ENCODE measurements around the gene SPRYD4.
"Not testable (repeated sequence)": the region's sequence is repeated elsewhere in the genome, so short reads cannot be mapped to it uniquely, and the experiment has no call there.

Gene SPRYD4

DNA sequence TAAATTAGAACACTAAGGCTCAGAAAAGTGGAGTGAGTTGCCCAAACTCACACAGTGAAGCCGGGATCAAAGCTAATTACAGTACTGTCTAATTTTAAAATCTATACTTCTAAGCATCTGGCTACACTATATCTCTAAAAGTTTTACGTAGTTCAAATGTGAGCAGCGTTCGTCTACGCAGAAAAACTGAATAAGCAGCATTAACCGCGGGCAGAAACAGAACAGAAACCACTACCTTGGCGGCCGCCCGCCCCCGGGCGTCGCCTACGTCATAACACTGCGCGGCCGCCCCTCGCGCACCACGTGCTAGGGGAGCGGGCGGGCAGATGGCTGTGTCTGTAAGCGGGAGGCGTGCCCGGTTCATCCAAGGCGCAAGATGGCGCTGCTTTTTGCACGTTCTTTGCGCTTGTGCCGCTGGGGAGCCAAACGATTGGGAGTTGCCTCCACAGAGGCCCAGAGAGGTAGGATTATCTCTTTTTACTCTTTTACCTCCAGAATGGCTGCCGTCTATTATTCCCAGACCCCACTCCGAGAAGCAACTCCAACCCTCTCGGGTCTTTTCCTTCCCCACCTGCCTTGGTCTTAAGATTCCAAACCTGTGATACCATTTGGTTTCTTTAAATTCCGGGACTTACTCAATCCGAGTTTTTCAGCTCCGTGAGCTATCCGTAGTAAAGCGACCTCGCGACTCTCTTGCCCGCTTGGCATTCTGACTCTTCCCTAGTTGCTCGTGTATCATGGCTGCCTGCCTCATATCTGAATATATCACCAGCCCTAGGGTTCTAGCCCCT is at the start of gene SPRYD4:
SPRYD4 (plus strand) TSS at position 363 of the 791 bp plus-strand sequence; CDS start at position 377, 14 bp downstream.
- DNase-seq (ENCODE audit: low read depth in 2 of 2) = peak; percentile 86 to 87

DNA sequence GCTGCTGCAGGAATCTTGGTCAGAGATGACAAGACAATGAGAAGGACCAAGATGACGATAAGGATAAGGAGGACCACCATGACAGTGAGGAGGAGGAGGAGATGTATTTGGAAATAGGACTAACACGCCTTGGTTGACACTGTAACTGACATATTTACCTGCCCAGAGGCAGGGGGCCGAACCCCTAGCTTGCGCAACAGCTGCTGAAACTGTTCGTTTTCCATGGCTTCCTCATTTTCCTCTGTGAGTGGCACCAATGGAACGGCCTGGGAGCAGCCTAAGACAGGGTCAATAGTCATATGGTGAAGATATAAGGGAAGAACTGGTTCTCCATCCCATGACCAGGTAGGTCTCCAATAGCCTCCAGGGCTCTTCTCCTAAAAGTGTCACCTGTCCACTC is 48.0 kb upstream of the SPRYD4 start:
- DNase-seq (ENCODE audit: low read depth in 2 of 2) = no peak

DNA sequence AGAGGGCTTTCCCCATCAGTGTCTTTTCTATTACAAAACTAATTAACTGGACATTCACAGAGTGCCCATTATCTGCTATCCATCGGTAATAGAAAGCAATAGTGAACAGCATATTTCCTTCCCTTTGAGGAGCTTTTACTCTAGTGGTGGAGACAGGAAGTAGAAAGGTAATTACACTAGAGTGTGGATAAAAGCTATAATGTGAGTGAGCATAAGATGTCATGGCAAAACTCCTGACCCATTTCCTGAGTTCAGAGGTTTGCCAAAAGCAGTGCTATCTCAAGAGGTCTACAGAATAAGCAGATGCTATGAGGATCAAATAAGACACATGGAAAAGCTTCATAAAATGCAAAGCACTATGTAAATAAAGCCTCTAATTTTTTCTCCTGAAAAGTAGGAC is 43.2 kb upstream of the SPRYD4 start:
- DNase-seq (ENCODE audit: low read depth in 2 of 2) = no peak

DNA sequence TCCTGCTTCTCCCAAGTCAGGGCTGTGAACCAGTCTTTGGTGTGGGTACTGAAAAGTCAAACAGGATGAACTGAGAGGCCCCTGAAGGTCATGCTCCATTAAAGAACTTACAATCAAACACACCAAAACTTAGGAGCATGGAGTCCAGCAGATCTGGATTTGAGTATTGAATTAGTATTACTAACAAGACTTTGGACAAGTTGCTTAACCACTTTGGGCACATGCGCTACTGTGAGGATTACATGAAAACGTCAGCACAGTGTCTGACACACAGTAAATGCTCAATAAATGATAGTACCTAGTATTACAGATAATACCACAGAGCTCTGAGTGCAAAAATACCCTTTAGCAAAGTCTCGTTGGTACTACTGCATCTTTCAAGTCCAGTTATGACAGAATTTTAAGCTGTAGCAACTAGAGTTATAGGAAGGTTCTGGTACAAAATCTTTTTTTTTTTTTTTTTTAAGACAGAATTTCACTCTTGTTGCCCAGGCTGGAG is 42.4 kb upstream of the SPRYD4 start:
- no peak for DNase-seq (ENCODE audit: low read depth in 2 of 2)

DNA sequence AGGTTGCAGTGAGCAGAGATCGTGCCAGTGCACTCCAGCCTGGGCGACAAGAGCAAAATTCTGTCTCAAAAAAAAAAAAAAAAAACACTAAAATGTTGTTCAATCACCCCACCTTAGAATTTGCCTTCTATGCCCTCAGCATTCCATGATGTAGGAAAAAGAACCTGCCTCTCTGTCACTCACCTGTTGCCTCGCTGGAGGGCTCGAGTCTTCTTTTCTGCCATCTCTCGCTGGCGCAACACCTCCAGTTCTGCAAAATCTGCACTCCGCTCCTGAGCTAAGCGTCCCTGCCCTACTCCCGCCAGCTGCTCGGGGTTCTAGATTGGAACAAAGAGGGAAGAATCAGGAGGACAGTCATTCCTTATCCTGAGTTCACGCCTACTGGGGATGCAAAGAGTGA is 37.1 kb upstream of the SPRYD4 start:
- no peak for DNase-seq (ENCODE audit: low read depth in 2 of 2)

DNA sequence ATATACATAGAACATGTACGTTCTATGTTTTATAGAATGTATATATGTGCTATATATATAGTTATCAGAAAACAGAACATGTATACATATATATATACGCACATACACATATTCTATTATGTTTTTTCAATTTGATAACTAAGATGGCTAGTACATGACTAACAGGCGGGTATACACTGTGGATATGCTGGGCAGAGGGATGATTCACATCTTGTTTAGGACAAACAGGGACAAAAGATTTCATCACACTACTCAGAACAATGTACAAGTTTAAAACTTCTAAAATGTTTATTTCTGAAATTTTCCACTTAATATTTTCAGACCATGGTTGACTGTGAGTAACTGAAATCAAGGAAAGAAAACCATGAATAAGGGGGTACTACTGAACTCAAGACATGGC is 36.5 kb upstream of the SPRYD4 start:
- no peak for DNase-seq (ENCODE audit: low read depth in 2 of 2)

DNA sequence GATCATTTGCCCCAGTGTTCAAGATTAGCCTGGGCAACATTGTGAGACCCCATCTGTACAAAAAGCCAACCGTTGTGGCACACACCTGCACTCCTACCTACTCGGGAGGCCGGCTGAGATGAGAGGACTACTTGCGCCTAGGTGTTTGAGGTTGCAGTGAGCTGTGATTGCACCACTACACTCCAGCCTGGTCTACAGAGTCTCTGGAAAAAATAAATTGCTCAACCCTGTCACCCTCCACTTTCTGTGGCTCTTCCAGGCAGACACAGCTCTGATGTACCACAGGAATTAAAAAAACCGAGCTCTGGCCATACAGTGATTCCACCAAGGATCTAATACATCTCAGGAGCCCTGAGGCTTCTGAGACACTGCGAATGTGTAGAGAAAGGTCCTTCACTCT is 33.5 kb upstream of the SPRYD4 start:
- no peak for DNase-seq (ENCODE audit: low read depth in 2 of 2)

DNA sequence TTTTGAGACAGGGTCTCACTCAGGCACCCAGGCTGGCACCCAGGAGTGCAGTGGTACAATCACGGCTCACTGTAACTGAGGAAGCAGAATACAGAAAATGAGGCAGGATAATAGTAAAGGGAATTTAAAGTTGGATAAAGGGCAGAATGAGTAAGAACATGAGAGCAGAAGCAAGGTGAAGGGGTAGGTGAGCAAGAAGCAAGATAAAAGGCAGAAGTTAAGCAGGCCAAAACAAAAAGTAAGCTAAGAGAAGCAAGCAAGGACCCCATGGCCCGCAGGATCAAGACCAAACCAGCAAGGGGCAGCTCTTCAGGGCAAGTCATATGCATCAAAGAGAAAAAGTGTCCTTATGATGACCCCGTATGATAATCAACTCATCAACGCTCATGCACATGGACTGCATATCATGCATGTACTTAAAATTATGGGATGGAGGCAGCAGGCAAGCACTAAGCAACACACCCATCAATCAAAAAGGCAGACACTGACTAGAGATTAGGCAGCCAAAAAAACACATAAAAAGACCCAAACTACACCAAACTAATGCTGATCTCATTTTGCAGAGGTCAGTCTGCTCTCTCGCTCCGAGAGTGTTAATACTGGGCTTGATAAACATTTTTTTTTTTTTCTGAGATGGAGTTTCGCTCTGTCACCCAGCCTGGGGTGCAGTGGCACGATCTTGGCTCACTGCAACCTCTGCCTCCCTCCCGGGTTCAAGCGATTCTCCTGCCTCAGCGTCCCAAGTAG is 30.8 kb upstream of the SPRYD4 start:
- no peak for DNase-seq (ENCODE audit: low read depth in 2 of 2)

DNA sequence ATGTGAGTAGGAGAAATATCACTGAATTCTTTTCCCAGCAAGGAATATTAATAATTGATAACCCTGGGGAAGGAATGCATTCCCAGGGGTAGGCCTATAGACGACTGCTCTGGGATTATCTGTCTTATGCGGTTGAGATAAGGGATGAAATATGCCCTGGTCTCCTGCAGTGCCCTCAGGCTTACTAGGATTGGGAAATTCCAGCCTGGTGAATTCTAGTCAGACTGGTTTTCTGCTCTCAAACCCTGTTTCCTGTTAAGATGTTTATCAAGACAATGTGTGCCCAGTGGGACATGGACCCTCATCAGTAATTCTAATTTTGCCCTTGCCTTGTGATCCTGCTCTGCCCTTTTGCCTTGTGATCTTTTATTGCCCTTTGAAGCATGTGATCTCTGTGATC is 25.2 kb upstream of the SPRYD4 start:
- DNase-seq (ENCODE audit: low read depth in 2 of 2) = not testable (repeated sequence)

DNA sequence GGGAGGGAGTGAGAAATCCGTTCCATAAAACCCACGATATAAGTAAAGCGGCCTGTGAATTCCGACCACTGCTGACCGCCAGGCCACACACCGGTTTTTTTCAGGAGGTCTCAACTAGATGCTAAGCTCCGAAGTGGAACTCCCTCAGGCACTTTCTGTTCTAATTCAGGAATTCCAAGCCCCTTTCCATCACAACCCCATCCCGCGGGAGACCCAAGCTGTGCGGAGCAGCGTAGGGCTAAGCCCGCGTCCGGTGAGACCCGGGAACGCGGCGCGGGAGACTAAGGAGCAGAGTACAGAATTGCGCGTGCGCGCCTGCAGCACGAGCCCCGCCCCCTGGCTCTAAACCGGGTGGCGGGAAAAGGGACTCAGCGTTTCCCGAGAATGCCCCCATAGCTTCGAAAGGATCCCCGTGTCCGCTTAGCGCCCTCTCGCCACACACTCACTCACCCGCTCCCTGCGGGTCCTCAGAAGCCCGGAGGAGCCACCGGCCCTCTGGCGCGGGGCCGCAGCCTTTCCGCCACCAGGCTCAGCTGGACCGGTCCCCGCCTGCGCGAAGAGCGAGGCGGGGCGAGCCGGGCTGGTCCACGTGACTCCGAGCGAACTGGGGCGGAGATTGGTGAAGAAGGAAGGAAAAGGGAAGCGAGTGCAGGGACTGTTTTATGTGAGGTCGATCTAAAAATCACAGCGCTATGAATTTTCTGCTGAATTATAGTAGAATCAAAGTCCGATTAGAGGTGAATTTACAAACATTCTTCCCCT is 19.3 kb upstream of the SPRYD4 start, which contains the start of gene TIMELESS:
TIMELESS (minus strand) TSS at position 567 of the 762 bp plus-strand sequence. CDS start 15,256 bp downstream, outside the sequence.
- DNase-seq (ENCODE audit: low read depth in 2 of 2) = peak; percentile 83 to 84

DNA sequence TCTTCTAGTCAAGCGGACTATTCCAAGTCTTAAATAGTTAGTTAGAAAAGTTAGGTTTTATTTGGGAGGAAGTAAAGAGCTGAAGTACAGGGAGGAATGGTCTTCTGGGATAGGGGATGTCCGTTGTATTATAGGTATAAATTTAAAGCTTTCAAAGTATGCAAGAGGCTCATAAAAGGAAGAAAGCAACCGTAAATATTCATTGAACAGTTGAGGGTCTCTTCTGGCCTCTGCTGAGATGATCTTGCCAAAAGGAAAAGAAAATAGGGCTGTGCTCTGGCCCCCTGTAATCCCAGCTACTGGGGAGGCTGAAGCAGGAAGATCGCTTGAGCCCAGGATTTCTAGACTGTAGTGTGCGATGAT is 18.8 kb upstream of the SPRYD4 start:
- DNase-seq (ENCODE audit: low read depth in 2 of 2) = no peak

DNA sequence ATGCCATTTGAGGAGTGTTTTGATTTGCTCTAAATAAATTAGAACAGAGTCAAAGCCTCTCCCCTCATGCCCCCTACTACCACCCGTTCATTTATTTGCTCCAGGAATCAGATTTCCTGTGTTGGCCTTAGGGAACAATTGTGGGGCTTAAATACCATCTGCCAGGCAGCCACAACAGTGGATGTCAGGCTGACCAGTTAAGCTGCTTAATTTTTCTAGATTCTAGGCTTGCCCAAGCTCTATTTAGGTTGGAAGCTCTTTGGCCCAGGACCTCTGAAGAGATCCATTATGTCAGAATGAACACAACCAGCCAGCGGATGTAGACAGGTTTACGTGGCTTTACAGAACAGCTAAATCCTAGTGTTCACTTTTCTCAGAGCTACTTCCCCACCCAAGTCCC is 18.1 kb upstream of the SPRYD4 start:
- no peak for DNase-seq (ENCODE audit: low read depth in 2 of 2)

DNA sequence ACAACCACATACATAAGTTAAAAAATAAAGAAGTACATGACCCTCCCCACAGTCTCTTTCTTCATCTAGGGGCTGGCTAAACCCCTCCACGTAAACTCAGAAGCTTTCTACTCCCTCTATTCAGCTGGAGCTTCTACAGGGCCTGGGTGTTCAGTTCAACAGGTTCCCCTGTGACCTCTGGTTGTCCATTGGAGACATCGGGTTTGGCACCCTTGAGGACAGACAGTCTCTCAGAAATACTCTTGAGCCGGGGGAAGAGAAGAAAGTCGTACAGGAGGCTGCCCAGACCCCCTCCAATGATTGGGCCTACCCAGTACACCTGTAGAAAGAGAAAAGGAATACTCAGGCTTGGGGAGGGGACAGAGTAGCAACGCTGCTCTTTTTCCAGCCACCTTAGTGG is 17.2 kb upstream of the SPRYD4 start:
- no peak for DNase-seq (ENCODE audit: low read depth in 2 of 2)

DNA sequence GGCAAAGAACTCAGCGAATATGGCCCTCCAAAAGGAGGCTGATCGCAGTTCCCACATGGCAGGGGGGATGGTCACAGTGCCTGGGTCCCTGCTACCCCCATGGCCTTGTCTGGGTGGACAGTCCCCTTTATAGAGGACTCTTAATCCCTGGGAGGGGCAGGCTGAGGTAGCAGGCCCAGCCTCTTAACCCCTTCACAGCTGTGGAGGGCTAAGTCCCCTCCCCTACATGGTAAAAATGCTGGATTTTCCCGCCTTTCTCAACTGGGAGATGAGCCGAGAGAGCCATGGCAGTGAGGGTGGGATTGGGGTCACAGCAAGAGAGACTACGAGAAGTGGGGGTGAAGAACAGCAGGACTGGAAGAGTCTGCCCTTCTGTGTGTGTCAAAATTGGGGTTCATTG is 13.8 kb upstream of the SPRYD4 start, which contains the start of gene MIP:
MIP (minus strand) TSS at position 101 of the 400 bp plus-strand sequence; CDS start at position 57, 44 bp downstream.
- no peak for DNase-seq (ENCODE audit: low read depth in 2 of 2)

DNA sequence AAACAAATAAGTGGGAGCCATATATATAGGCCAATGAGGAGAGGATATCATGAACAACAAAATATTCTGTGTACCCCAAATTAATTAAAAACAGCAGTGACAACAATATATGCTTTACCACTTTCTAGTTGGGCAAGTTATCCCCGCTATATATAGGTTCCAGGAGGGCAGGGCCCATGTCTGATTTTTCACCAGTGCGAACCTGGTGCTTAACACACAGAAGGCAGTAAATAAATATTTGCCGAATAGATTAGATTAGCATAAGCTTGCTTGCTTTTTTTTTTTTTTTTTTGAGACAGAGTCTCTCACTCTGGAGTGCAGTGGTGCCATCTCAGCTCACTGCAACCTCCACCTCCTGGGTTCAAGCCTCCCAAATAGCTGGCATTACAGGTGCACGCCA is 10.6 kb upstream of the SPRYD4 start:
- DNase-seq (ENCODE audit: low read depth in 2 of 2) = no peak

DNA sequence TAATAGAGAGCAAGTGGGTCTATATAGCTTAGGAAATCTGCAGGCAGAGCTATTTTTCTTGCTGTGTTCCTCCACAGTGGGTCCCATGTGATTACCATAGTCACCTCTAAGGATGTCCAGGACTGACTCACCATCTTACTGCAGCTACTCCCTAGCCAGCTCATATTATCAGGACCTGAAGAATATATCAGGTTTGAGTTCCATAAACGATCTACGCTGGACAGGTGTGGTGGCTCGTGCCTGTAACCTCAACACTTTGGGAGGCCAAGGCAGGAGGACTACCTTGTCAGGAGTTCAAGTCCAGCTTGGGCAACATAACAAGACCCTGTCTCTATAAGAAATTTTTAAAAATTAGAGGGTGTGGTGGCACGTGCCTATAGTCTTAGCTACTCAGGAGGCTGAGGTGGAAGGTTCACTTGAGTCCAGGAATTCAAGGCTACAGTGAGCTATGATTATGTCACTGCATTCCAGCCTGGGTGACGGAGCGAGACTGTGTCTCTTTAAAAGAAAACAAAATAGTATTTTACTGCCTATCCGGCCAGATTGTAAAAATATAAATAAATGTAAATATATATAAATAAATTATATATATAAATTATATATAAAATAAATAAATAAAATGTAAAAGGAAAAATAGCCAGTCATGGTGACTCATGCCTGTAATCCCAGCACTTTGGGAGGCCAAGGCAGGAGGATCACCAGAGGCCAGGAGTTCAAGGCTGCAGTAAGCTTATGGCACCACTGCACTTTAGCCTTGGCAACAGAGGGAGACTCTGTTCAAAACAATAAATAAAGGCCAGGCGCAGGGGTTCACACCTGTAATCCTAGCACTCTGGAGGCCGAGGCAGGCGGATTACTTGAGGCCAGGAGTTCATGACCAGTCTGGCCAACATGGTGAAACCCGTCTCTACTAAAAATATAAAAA is 6.9 kb upstream of the SPRYD4 start:
- DNase-seq (ENCODE audit: low read depth in 2 of 2) = no peak

DNA sequence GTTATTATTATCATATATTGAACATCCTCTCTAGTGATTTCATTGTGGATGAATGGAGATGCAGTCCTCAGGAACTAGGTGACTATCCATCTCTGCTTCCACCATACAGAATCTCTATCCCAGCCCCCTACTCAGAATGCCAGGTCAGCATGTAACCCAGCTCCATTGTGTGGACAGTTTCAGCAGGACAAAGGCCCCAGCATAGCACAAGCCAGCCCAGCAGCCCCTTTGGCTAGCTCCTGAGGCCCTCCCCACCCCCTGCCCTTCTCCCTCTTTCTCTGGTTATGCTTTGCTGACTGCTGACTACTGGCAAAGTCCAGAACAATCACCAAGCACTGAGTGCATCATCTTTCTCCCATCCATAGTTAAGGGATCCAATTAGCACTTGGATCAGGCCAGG is 5.8 kb upstream of the SPRYD4 start:
- DNase-seq (ENCODE audit: low read depth in 2 of 2) = no peak

DNA sequence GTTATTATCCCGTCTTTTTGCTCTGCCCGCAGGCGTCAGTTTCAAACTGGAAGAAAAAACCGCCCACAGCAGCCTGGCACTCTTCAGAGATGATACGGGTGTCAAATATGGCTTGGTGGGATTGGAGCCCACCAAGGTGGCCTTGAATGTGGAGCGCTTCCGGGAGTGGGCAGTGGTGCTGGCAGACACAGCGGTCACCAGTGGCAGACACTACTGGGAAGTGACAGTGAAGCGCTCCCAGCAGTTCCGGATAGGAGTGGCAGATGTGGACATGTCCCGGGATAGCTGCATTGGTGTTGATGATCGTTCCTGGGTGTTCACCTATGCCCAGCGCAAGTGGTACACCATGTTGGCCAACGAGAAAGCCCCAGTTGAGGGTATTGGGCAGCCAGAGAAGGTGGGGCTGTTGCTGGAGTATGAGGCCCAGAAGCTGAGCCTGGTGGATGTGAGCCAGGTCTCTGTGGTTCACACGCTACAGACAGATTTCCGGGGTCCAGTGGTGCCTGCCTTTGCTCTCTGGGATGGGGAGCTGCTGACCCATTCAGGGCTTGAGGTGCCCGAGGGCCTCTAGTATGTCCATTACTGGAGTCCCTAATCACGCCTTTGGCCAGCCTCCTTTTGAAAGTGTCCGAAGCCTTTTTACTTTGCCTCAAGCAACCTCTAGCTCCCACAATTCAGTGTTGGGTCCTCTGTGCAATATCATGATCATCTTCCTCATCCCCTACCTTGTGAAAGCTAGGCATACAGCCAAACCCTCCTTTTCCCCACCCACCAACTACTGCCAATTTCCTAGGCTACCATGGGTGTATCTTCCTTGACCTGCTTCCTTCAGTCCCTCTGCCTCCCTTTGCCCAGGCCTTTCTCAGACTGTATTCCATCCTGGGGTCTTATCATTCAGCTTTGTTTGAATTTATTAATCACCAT is 891 bp downstream of the SPRYD4 start:
- DNase-seq (ENCODE audit: low read depth in 2 of 2) = no peak

DNA sequence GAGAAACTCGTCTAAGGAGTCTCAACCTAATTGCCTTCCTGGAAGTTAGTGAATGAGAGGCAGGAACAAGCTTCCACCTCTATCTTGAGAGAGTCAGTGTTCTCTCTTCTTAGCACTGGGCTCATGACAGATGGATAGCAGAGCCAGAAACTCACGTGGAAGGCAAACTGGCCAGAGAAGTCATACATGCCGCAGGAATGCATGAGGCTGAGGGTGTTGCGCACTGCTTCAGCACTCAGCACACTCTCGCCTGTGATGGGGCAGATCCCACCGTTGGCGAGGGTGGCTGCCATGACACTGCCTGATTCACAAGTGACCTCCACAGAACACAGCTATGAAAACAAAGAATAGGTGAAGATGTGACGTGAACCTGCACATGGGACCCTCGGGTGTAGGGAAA is 6.0 kb downstream of the SPRYD4 start:
- no peak for DNase-seq (ENCODE audit: low read depth in 2 of 2)

DNA sequence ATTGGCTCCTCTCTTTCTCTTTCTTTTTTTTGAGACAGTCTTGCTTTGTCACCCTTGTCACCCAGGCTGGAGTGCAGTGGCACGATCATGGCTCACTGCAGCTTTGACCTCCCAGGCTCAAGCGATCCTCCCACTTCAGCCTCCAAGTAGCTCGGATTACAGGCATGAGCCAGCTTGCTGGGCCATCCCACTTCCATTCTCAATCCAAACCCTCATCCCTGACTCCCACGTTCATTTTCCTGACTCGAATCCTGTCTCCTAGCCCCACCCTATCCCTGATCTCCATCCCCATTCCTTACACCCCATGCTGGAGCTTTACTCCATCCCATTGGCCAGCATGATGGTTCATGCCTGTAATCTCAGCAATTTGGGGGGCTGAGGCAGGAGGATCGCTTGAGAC is 7.8 kb downstream of the SPRYD4 start:
- DNase-seq (ENCODE audit: low read depth in 2 of 2) = no peak

Measured in stimulated activated CD8-positive, alpha-beta memory T cell treated with anti-CD3 and anti-CD28 coated beads, Interleukin-2, amount 100 ng/mL, for 48 hours (primary cell).